Measurements from ENCODE around the gene EFNA5.
"Not testable (repeated sequence)": the region's sequence is repeated elsewhere in the genome, so short reads cannot be mapped to it uniquely, and the experiment has no call there.

Gene EFNA5

DNA sequence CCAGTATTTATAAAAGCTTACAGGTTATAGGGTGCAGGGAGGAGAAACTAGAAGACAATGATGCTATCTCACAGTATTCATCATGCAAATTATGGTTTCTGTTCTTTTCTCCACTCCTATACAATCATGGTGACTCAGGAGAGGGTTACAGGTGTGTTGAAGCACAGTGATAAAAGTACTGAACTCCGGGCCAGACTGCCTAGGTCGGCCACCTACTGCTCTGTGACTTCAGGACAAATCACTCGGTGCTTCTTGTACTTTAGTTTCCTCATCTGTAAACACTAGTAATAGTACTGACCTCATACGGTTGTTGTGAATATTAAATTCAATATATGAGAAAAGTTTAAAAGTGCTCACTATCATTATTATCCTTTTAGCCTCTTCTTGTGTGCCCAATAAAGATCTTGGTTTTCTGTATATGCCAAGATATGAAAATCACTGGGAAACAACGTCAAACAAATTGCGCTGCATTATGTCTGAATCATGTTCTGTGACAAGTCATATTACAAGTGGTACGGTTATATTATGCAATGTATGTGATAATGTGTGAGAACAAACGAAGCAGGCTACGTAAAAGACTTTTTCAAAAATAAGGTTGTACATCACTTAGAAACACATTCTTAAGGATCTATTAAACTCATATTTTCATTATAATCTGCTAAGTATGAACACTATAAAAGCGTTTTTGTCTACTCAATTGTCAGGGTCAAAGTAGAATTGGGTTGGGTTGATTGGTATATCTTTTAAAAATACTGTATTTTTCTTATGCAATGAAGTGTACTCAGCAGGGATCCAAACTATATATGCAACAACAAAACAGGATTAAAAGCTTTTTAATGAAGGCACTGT lies 153.3 kb downstream of the EFNA5 start:
- peak; percentile 14 for DNase-seq (ENCODE audit: low spot score)

DNA sequence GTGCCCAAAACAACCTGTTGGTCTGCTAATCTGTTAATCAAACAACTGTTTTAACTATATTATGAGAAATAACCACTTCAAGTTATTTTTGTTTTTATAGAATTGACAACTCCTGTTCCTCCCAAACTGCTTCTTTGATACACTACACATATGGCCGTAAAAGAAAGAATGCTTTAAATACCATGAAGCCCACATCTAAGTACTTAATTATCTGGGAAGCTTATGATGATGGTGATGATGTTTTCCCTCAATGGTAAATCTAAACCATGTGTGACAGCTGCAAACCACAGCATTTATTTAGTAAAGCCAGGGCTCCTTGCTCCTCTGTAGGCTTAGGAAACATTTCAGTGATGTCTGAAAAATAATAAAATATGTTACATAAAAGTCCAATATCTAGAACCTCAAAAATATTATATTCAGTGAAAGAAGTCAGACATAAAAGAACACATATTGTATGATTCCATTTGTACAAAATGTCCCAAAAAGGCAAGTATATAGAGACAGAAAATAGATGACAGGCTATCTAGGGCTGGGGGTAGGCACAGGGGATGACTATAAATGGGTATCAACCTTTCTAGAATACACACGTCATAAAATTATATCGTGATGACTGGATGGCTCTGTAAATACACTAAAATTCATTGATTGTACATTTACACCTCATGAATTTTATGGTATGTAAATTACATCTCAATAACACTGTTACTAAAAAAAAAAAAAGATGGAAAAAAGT lies 154.1 kb downstream of the EFNA5 start:
- DNase-seq (ENCODE audit: low spot score), result no peak

DNA sequence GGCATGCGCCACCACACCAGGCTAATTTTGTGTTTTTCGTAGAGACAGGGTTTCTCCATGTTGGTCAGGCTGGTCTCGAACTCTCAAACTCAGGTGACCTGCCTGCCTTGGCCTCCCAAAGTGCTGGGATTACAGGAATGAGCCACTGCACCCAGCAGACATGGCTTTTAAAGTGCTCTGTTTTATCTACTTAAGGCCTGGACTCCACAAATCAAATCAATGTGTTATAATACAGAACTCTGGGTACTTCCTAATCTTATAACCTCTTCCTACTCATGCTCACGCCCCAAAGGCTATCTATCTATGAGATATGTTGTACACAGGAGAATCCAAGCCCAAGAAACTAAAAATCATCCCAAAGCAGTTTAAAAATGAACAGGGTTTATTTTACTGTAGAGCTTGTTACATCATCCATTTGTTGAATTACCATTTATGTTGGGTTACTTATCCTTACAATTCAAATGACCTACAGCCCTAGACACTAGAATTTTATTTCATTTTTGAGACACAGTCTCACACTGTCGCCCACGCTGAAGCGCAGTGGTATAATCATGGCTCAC lies 155.1 kb downstream of the EFNA5 start:
- no peak for DNase-seq (ENCODE audit: low spot score)

DNA sequence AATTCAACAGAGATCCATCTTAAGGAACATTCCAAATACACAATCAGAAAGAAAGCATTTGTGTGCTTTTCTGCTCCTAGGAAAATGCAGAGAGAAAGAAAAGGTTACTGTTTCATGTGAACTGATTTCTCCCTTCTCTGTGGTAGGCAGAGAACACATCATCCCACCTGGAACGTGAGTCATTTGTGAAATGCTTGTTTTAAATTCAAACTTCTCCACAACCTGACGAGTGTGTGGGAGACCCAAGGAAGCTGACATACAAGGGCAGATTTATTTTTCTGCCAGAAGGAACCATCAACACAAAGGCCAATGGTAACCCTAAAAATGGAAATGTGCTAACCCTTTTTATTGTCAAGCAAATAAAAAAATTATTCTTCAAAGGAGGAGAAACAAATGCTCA lies 156.4 kb downstream of the EFNA5 start:
- peak; percentile 58 for DNase-seq (ENCODE audit: low spot score)

DNA sequence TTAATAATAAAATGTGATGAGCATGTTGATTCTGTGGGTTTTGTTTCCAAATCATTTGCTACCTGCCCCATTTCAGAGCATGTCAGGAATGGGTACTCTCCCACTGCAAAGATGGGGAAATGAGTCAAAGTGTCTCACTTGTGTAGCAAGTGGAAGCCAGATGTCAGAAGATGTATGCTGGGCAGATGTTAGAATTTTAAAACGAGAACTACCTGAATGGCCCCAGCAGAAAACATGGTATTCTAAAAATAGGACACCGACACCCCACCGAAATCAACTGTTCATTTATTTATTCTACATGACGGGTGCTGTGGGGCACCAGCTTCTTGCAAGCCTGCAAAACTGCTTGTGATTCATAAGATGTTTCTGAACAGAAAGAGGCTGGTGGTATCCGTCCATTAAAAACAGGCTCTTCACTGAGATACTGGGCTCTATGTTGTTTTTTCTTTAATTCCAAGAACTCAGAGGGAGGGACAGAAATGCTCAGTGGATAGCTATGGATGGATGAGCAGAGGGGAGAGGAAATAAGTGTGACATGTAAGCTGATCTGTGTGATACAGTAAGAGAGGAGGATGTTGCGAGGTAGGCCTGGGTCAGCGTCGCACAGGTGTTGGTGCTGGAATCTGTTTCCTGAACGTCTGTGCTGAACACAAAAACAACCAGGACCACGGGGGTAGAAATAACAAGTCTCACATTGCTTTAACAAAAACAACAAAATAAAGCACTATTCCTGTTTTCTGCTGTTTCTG lies 157.2 kb downstream of the EFNA5 start:
- DNase-seq (ENCODE audit: low spot score), result no peak

DNA sequence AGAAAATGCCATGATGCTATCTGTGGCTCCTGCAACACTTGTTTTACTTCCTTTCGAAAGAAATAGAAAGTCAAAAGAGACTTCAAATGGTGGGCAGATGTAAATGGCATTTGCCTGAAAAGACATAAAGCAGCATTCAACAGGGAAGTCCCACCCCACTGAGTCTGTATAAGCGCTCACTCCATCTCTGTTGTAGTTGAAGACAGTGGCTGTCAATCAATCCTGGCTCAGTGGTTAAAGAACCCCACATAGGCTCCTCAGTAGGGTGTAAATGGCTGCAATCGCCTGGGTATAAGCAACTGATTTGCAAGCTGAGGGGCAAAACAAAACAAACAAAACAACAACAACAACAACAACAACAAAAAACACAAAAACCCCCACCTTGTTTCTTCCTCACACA lies 158.7 kb downstream of the EFNA5 start:
- DNase-seq (ENCODE audit: low spot score), result no peak

DNA sequence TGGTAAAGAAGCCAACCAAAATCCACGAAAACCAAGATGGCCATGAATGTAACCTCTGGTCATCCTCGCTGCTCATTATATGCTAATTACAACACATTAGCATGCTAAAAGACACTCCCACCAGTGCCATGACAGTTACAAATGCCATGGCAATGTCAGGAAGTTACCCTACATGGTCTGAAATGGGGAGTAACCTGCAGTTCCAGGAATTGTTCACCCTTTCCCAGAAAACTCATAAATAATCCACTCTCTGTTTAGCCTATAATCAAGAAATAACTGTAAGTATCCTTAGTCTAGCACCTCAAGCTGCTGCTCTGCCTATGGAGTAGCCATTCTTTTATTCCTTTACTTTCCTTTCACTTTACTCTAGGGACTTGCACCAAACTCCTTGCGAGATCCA lies 160.6 kb downstream of the EFNA5 start:
- DNase-seq (ENCODE audit: low spot score), result no peak

DNA sequence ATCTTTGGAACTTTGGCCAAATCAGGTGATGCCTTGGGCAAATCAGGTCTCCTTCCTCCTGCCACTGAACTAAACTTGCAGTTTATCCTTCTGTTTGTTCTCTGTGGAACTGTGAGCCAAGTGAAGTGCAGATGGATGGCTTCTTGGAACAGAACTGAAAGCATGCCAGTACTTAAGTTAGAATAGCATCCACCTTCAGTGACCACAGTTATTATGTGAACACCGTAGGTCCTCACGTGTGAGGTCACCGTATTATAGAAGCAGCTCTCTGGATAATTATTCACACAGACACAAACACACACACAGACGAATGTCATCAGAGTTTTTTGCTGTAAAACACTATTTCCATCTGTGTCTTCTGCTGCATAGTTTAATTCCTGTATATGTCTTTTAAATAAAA lies 162.6 kb downstream of the EFNA5 start:
- DNase-seq (ENCODE audit: low spot score), result no peak

DNA sequence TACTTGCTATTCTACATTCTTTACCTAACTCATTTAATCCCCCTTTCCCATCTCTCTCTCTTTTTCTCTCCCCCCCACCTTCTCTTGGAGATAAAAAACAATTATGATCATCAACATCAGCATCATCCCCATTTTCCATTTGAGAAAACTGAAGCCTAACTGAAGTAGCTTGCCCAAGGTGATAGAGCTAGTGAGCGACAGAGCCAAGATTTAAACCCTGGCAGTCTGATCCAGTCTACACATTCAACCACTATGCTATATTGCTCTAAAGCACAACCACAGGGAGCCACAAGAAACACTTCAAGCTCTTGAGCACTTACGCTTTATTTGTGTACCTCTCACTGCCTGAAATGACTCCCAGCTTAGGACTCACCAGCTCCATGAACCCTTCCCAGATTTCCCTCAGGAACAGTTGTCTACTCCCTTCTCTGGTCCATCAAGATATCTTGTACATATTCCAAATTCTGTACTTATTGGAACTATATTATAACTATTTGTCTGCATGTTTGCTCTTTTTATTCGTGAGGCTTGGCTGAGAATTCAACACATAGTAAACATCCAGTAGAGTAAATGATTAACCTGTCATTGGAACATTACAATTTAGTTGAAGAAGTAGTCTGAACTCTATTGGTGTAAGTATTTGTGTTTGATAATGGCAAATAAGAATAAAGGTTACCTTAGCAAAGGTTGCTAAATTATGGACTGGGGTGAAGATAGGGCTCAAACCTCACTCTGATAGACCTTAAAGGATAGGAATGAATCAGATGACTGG lies 164.8 kb downstream of the EFNA5 start:
- DNase-seq (ENCODE audit: low spot score), result no peak

DNA sequence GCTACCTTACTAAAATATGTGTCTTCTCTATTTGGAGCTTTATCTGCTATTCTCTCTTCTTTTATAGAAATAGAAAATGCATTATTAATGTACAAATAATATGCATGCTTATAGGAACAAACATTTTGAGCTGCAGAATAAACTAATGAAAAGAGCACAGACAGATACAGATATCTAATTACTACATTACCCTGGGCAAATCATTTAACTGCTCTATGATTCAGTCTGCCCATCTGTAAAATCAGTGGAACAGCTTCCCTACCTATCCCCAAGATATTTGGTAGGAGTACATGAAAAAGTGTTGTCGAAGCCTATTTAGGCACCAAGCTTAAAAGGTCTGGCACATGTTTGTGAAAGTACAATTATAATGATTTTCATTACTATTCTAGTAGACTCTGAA lies 166.3 kb downstream of the EFNA5 start:
- no peak for DNase-seq (ENCODE audit: low spot score)

DNA sequence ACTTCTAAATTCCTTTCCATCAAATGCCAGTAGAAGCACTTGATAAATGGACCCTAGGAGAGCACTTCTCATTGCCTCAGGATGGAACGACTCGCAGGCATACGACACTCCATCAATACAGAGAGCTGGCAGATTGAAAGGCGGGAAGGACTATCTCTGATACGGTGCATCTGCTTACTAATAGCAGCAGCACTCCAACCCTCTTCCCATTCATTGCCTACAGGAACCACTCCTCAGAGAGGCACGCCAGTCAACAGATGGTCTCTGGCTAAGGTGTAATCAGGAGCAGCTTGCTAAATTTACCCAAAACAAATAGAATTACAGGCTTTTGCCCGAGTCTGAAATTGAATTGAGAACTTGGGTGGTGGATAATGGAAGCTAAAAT lies 168.1 kb downstream of the EFNA5 start:
- no peak for DNase-seq (ENCODE audit: low spot score)

DNA sequence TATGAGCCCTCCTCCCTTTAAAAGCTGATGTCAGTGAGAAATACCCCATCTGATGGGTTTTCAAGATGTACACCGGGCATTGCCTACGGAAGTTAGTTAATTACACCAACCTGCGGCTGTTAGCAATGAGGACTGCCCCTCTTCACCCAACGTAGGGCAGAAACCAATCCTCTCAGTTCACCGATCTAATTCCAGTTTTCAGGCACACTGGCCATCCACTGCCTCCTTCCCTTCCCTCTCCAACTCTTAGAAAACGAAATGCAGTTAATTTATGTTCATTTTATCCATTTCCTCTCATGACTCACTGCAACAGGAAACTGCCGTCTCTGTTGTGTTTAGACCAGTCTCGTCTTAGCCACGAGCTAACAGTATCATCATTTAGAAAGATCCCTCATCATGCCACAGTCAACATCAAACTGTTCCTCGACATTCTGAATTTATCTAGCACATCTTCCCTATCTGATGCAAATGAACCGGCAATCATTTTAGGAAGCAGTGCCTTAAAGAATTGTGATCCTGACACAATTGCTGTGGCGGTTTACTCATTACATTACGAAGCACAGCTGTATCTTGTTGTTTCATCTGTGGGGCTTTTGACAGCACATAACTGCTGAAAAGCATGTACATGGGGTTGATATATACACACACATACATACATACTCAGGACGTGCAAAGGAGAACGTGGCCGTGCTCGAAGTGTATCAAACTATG lies 168.6 kb downstream of the EFNA5 start:
- DNase-seq (ENCODE audit: low spot score), result no peak

DNA sequence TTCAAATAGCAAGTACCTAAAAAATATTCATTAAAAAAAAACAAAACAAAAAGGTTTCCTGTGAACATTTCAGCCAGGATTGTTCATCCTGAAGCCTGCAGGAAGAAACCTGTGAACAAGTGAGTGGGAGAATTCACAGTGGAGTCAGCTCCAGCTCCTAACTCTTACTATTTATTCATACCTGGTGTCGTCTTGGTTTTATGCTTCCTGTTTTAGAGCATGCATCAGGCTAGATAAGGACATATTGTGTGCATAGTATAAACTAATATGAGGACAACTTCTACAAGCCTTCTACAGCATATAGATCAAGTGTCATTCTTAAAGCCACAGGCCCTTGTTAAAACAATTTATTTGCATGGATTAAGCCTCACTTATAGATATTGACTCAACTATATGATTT lies 169.9 kb downstream of the EFNA5 start:
- no peak for DNase-seq (ENCODE audit: low spot score)

DNA sequence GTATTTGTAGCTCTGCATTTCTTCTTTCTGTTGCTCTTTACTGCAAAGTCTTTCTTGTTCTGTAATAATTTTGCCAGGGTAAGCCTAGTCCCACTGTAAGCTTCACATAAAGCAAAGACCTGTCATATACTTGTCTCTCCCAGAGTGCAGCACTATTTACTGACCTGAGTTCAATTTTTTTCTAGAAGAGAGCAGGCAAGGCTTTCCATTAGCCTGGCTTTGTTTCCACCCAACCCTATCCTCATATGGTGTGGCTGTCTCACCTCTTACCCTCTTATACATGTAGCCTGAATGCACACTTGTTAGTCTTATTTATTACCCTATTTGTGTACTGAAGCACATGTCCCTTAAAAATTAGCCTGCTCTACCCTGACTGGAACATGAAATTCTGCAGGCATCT lies 170.4 kb downstream of the EFNA5 start:
- DNase-seq (ENCODE audit: low spot score), result no peak

DNA sequence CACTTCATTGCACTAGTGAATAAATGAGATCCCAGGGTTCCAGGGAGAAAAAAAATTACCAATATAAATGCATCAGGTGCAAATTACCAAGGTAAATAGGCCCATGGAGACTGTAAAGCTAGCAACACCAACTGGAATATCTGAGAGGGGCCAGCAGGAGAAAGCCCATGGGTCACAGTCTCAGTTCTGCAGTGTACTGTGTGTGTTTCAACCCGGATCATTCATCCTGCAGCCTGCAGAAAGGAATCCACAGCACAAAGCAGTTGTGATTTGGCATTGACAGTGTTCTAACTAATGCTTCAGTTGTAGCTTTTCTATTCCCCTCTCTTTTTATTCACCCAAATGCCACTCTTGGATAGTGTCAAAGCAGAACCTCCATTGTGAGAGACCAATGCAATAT lies 171.0 kb downstream of the EFNA5 start:
- no peak for DNase-seq (ENCODE audit: low spot score)

DNA sequence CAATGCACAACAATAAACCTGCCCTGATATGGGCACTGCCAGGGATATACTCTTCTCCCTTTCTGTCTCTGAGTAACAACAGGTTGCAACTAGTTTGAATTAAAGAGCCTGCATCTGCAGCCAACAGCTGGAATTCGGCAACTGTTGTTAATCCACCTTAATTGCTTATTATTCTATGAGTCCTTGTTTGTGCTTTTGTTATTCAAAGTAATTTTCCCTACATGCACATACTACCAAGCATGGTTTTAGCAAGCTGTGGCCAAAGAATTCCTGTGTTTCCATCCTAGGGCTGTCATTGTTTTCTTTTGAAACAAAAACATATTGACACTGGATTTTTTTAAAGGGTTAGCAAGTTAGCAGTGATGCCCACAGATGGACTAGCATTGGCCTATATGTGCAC lies 171.5 kb downstream of the EFNA5 start:
- no peak for DNase-seq (ENCODE audit: low spot score)

DNA sequence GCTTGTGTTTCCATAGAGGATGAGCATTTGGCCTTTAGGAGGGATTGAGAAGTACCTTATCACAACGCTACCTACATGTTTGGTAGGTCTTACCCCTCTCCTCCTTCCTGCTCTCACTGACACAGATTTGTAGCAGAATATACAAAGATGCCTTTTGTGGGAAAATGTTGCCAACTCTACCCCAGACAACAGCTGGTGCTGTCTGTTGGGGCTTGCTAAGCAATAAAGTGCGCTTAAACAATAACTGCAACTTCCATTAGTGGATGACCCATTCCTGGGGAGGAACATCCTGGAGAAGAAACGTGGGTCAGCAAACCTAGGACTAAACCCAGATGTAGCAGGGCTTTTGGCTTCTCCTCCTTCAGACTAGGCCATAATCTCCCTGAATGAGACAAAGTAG lies 174.3 kb downstream of the EFNA5 start:
- DNase-seq (ENCODE audit: low spot score), result no peak

DNA sequence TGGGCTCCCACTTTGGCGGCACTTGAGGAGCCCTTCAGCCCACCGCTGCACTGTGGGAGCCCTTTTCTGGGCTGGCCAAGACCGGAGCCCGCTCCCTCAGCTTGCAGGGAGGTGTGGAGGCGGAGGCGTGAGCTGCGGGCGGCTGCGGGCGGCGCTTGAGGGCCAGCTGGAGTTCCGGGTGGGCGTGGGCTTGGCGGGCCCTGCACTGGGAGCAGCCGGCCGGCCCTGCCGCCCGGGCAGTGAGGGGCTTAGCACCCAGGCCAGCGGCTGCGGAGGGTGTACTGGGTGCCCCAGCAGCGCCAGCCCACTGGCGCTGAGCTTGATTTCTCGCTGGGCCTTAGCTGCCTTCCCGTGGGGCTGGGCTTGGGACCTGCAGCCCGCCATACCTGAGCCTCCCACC lies 176.6 kb downstream of the EFNA5 start:
- not testable (repeated sequence) for DNase-seq (ENCODE audit: low spot score)

DNA sequence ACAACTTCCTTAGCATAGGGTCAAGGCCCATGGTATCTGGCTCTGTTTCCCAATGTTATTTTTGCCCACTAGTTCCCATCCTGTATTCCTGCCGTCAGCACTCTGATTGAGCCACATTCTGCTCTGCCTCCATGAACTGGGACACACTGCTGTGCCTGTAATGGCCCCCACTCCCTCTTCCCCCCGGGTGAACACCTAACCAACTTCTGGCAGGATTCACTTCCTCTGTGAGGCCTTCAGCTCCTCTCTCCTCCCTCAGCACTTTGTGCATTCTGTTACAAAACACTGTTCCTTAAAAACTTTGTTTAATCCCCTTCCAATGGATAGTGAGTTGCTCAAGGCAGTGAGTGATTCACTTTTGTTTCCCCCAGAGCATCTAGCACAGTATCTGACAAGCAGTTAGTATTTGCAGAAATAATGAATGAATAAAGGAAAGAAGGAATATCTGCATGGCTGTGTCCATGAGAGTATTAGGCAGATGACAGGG lies 183.6 kb downstream of the EFNA5 start:
- DNase-seq (ENCODE audit: low spot score), result no peak

DNA sequence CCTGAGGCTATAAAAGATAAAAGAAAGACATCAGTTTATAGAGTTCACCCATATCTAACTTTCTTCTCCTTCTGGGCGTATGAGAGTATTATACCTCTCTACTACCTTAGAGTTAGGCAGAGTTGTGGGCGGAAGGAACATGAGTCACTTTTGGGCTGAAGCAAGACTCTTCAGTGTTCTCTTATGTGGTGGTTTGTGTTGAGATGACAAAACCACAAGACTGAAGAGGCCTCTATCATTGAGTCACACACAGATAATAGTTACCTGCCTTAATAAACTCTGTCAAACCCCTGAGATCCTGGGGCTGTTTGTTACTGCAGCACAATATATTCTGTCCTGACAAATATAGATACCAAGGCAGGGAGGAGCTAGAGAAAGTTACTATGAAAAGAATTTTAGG lies 184.2 kb downstream of the EFNA5 start:
- no peak for DNase-seq (ENCODE audit: low spot score)

DNA sequence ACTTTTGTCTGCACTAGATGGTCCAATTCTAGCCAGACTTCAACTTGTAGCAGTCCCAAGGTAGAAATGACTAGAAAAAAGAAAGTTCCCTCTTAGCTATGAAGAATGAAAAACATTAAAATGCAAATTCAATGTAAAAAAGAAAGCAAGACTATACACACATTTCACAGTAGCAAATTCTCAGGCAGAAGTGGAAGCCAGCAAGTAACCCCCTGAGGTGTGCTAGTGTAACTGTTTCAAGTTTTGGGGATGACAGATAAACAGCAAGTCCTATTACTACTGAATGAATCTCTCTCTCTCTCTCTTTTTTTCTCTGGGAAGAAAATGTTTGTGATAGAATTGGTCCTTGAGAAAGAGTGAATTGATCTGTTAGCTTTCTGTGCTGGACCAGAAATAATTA lies 185.6 kb downstream of the EFNA5 start:
- DNase-seq (ENCODE audit: low spot score), result no peak

Data from putamen (tissue), 1 donor.